Effector CD4-positive, alpha-beta T cell (primary cell): ENCODE results near the gene PDE4B.
"Not testable (repeated sequence)": the region's sequence is repeated elsewhere in the genome, so short reads cannot be mapped to it uniquely, and the experiment has no call there.

Source experiments
- DNase-seq: peaks from one replicate; pipeline ENCODE4 v3.0.0-alpha.2; 2020

Gene PDE4B

GRCh38 chr1:66403007-66403731 lies 610.5 kb downstream of the PDE4B start:
- no peak for DNase-seq

DNA sequence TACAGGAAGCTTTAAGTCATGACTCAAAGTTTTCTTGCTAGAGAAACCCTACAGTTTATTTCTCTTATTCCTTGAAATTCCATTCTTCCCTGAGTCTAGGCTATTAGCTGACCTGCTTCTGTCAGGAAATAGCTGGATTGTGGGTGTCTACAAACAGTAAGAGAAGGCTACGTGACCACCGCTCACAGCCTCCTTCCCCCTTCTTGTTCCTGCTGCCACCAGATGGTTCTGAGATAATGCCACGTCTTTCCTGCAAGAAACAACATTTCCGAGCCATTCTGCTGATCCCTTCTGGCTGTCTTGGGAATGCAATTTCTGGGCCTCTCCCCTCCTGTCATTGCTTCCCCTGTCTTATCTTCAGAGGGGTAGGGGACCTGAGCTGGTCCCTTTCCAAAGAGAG lies 612.4 kb downstream of the PDE4B start:
- DNase-seq: no peak

- not testable (repeated sequence) for DNase-seq
These were observed 618.8 kb downstream of the PDE4B start for GRCh38 chr1:66411449-66411848.

GRCh38 chr1:66412704-66413103 lies 620.0 kb downstream of the PDE4B start:
- no peak for DNase-seq

DNA sequence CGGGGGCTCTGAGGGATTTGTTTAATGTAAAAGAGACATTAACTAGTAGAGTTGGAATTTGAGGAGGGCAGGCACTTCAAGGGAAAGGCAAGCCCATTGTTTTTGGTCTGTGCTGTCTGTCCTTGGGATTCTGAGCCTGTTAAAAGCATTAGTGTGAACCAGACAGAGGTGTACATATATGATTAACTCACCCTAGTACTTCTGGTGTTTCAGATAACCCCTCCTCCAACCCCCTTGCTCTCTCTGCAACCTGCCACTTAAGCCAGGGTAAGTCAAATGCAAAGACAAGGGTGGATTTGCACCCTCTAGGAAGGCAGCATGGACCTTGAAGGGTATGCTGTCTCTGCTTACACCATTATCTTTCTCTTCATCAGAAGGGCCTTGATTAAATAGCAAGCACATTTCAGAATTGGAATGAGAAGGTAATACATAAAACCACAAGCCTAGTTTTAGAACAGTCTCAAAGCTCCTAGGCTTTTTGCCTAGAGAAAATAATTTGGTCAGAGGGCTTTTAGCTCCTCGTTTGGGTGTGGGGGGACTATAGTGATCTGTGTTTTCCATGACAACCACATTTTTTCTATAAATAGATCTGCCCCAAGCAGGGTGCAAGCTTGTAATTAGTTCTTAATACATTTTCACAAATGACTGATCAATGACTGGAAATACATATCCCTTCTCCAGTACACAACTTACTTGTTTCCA lies 620.6 kb downstream of the PDE4B start:
- DNase-seq: no peak

- no peak for DNase-seq
These were observed 621.1 kb downstream of the PDE4B start for GRCh38 chr1:66413838-66414175.

- no peak for DNase-seq
These were observed 622.6 kb downstream of the PDE4B start for GRCh38 chr1:66415281-66415680.

DNA sequence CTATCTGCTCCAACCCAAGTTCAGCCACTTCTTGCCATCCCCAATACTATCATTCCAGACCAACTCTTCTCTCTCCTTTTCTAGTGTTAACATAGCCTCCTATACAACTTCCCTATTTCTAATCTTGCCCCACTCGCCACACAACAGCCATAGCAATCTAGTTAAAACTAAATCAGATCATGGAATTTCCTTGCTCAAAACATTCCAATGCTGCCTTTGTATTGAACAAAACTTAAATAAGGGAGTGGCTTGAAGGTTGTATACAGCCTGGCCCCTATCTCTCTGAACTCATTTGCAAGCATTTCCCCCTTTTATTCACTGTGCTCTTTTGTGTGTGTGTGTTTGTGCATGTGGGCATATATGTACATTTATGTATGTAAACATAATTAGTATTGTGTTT lies 623.2 kb downstream of the PDE4B start:
- DNase-seq: no peak

- no peak for DNase-seq
These were observed 623.6 kb downstream of the PDE4B start for GRCh38 chr1:66416295-66416694.

GRCh38 chr1:66418021-66418420 lies 625.3 kb downstream of the PDE4B start:
- DNase-seq: no peak

GRCh38 chr1:66420171-66420570 lies 627.5 kb downstream of the PDE4B start:
- not testable (repeated sequence) for DNase-seq

DNA sequence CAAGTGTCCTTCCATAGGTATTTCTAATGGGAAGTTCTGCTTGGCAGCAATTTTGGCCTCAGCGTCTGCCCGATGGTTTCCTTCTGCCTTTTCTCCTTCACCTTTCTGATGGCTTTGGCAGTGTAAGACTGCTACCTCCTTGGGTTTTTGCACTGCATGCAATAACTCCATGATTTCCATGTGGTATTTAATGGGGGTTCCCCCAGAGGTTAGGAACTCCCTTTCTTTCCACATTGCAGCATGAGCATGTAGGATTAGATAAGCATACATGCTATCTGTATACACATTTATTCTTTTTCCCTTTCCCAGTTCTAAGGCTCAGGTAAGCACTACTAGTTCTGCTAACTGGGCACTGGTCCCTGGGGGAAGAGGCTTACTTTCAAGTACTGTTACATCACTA lies 628.2 kb downstream of the PDE4B start:
- DNase-seq: not testable (repeated sequence)

DNA sequence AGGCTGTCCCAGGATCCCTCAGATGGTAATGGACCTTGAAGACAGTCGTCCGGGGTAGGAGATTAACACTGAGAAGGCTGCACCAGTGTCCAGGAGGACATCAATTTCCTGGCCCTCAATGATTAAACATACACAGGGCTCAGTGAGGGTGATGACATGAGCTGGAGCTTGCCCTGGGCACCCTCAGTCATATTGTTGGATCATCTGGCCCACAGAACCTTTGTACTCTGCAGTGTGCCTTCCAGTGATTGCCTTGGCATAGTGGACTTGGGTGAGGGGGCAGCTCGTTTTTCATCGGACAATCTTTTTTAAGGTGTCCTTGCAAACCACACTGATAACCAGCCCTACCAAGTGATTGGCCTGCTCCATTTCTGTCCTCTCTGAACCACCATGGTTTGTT lies 630.1 kb downstream of the PDE4B start:
- DNase-seq: no peak
